MCF 10A (cell line): ENCODE data around the gene TDP1. TPM values are rescaled to one million over a fixed set of nuclear protein-coding genes. Genes with fewer than 3 reads are reported as not detected.

Experiments used
- BruUV-seq: library from RNA; stranded (reverse); fragments of 400-500 nt; replicated peaks from 2 replicates; lab custom pipeline; 2021; lab: Mats Ljungman, UMichigan
- CTCF ChIA-PET: fragments of 300-600 bp; sonication (Branson Sonifier 250); formaldehyde crosslinking; extraction: SDS; loops from one replicate; lab custom pipeline; 2021; ENCODE audit warnings: antibody characterized with exemption, inconsistent platforms; lab: Yijun Ruan, JAX
- POLR2A ChIA-PET: fragments of 300-600, 350-650 bp; sonication (Branson Sonifier 250); formaldehyde crosslinking; extraction: SDS; loops from one replicate; lab custom pipeline; 2020; ENCODE audit warnings: antibody characterized with exemption, inconsistent platforms; lab: Yijun Ruan, JAX
- DNase-seq: peaks from one replicate; pipeline ENCODE4 v3.0.0-alpha.2; 2018; ENCODE audit not compliant: unreplicated experiment
- H3K27ac Mint-ChIP-seq: one replicate; pipeline ENCODE4 v1.8.0; 2022; ENCODE audit warnings: mild to moderate bottlenecking, low read depth, mixed read lengths; ENCODE audit not compliant: unreplicated experiment
- H3K27me3 Mint-ChIP-seq: one replicate; pipeline ENCODE4 v1.8.0; 2022; ENCODE audit warnings: mixed read lengths; ENCODE audit not compliant: insufficient read depth, unreplicated experiment
- H3K36me3 Mint-ChIP-seq: one replicate; pipeline ENCODE4 v1.8.0; 2022; ENCODE audit warnings: mild to moderate bottlenecking, moderate library complexity, mixed read lengths; ENCODE audit not compliant: insufficient read depth, unreplicated experiment
- H3K4me1 Mint-ChIP-seq: one replicate; pipeline ENCODE4 v1.8.0; 2022; ENCODE audit warnings: mixed read lengths; ENCODE audit not compliant: insufficient read depth, unreplicated experiment
- H3K4me3 Mint-ChIP-seq: one replicate; pipeline ENCODE4 v1.8.0; 2022; ENCODE audit warnings: mild to moderate bottlenecking, moderate library complexity, mixed read lengths; ENCODE audit not compliant: unreplicated experiment
- H3K9me3 Mint-ChIP-seq: one replicate; pipeline ENCODE4 v1.8.0; 2022; ENCODE audit warnings: mixed read lengths; ENCODE audit not compliant: unreplicated experiment
- intact Hi-C: fragments of 100-400 bp; cut with micrococcal nuclease; formaldehyde crosslinking; loops from 2 replicates; pipeline ENCODE4 v1.14.1; 2022
- total RNA-seq: library from RNA; stranded (reverse); gene quantifications from 2 replicates; pipeline ENCODE4 v1.2.3, GENCODE V29; 2022
- TF ChIP-seq, protein P1 (sequence below): fragments of 200-600 bp; IDR thresholded peaks from one replicate; pipeline ENCODE4 v1.8.0; 2022; ENCODE audit warnings: antibody characterized with exemption, mild to moderate bottlenecking; ENCODE audit not compliant: unreplicated experiment

Gene TDP1
- total RNA-seq, 1 experiment from 2014 or later = 16.3 TPM

DNA sequence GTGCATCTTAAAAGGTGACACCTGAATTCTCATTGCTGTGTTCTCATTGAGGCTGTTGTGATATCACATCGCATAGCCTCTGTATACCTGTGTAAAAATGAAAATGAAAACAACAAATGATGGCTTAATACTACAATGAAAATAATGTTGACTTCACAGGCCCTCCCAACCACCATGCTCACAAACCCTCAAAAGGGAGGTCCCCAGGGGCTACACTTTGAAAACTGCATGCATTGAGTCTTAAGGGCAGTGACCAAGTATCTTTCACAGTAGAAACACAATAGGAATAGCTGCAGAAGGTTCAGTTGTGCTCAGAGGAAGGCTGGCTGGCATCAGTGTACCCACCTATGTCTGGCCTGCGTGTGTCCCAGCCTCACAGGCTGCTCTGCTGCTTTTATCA lies 78.4 kb downstream of the TDP1 start:
- Mint-ChIP-seq H3K27me3 (no peaks in the 10 kb centered on the region), H3K27ac (no peak overlapping the region), H3K9me3 (no peaks in the 10 kb centered on the region), H3K36me3 (peaks cover 37% of the 10 kb centered on the region), H3K4me3 (no peak overlapping the region), H3K4me1 (no peaks in the 10 kb centered on the region)
- TF ChIP-seq, protein P1, sequence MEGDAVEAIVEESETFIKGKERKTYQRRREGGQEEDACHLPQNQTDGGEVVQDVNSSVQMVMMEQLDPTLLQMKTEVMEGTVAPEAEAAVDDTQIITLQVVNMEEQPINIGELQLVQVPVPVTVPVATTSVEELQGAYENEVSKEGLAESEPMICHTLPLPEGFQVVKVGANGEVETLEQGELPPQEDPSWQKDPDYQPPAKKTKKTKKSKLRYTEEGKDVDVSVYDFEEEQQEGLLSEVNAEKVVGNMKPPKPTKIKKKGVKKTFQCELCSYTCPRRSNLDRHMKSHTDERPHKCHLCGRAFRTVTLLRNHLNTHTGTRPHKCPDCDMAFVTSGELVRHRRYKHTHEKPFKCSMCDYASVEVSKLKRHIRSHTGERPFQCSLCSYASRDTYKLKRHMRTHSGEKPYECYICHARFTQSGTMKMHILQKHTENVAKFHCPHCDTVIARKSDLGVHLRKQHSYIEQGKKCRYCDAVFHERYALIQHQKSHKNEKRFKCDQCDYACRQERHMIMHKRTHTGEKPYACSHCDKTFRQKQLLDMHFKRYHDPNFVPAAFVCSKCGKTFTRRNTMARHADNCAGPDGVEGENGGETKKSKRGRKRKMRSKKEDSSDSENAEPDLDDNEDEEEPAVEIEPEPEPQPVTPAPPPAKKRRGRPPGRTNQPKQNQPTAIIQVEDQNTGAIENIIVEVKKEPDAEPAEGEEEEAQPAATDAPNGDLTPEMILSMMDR = no peak
- DNase-seq = no peak
- no TSS peak for BruUV-seq
- POLR2A ChIA-PET = no interaction called here
- intact Hi-C loops = no loop called here
- CTCF ChIA-PET = no interaction called here

DNA sequence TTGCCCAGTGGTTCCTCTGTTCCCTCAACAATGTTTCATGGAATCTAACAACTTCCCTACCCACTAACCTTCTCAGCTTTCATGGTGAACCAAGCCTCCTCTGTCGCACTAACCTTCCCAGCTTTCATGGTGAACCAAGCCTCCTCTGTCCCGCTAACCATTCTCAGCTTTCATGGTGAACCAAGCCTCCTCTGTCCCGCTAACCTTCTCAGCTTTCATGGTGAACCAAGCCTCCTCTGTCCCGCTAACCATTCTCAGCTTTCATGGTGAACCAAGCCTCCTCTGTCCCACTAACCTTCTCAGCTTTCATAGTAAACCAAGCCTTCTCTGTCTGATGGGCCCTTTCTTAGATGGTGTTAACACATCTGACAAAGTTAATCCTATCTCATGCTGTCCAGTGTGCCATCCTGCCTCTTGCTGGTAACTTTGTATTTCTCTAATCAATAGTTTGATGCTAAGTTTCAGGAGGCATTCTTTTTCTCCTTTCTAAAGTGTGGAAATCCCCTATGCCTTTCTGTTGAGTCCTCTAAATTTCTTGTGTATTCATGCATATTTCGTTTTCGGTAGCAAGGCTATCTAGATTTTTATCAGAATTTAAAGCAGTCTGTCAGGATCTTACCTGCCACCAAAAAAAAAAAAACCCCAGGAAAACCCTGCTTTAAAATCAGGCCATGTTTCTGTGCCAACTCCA lies 79.3 kb downstream of the TDP1 start:
- H3K27me3 Mint-ChIP-seq = no peaks in the 10 kb centered on the region
- CTCF ChIA-PET = no interaction called here
- no peak overlapping the region for H3K4me3 Mint-ChIP-seq
- POLR2A ChIA-PET = no interaction called here
- H3K27ac Mint-ChIP-seq = no peak overlapping the region
- H3K9me3 Mint-ChIP-seq = no peaks in the 10 kb centered on the region
- intact Hi-C loops = no loop called here
- DNase-seq = no peak
- H3K36me3 Mint-ChIP-seq = peaks cover 37% of the 10 kb centered on the region
- TF ChIP-seq, protein P1 = no peak
- no peaks in the 10 kb centered on the region for H3K4me1 Mint-ChIP-seq
- no TSS peak for BruUV-seq

DNA sequence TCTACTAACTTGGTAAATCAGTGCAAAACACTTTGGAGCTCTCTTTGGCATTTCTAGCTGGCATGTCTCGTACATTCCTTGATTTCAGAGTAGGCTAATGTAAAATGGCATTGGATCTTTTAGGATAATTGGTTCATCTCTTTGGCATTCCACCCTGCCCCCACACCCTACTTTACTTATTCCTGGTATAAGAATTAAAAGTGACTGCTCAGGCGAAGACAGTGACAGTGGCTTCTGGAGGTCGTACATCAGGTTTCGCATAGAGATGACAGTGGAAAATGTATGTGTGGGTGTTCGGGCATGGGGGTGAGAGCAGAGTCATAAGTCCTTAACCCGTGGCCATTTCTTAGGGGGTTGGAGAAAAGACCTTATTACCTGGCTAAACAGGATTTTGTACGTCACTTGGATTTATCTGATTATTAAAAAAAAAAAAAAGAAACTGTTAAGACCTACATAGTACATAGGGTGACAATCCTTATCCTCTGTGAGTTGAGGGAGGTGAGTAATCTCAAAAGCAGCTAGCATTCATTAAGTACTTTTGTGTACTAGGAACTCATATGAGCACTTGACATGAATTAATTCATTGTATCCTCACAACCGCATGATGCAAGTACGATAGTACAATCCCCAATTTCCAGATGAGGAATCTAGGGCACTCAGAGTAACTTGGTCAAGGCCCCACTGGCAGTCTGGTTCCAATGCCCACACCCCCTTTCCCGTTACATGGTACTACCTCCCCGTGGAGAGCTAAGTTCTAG lies 83.7 kb downstream of the TDP1 start:
- POLR2A ChIA-PET = interaction anchor here (0.6 kb wide), 1 partner anchor 742 kb away, joined by 4 read pairs; no protein-coding TSS in a partner anchor

DNA sequence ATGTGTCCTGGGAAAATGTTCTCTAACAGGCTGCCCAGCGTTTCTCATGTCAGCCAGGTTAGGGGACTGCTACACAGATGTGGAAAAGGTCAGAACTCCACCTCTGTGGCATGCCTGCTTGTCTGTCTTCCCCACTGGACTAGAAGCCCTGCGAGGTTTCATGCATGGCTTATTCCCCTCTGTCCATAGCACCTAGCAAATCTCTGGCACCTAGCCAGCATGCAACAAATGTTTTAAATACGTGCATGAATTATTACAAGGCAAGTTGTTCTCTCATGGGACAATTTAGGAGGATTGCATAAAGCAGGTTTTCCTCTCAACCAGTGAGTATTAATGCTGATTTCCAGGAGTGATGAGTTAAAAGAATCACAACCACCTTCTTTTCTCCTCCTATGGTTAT lies 84.7 kb downstream of the TDP1 start:
- H3K9me3 Mint-ChIP-seq = no peaks in the 10 kb centered on the region
- ChIA-PET CTCF (interaction anchor here (1.3 kb wide), 1 partner anchor 68 kb away, joined by 3 read pairs; no protein-coding TSS in a partner anchor), POLR2A (interaction anchor here (0.6 kb wide), 1 partner anchor 741 kb away, joined by 4 read pairs; no protein-coding TSS in a partner anchor)
- no TSS peak for BruUV-seq
- TF ChIP-seq, protein P1 = no peak
- no peak overlapping the region for H3K4me3 Mint-ChIP-seq
- H3K27me3 Mint-ChIP-seq = no peaks in the 10 kb centered on the region
- DNase-seq = no peak
- no peak overlapping the region for H3K27ac Mint-ChIP-seq
- no peaks in the 10 kb centered on the region for H3K4me1 Mint-ChIP-seq
- peaks cover 18% of the 10 kb centered on the region for H3K36me3 Mint-ChIP-seq
- intact Hi-C loops = no loop called here

More for the DNA sequence above, 83.7 kb downstream of the TDP1 start:
- intact Hi-C loops = no loop called here
- TF ChIP-seq, protein P1 = no peak
- no peaks in the 10 kb centered on the region for H3K27me3 Mint-ChIP-seq
- H3K4me1 Mint-ChIP-seq = no peaks in the 10 kb centered on the region
- no peak overlapping the region for H3K27ac Mint-ChIP-seq
- no peaks in the 10 kb centered on the region for H3K9me3 Mint-ChIP-seq
- H3K36me3 Mint-ChIP-seq = peaks cover 25% of the 10 kb centered on the region
- no TSS peak for BruUV-seq
- no peak overlapping the region for H3K4me3 Mint-ChIP-seq
- CTCF ChIA-PET = interaction anchor here (1.1 to 1.3 kb wide), 3 partner anchors 67 to 196 kb away, joined by 3 to 5 read pairs (median 4); no protein-coding TSS in a partner anchor
- DNase-seq = no peak
